B cell (primary cell): Measurements from ENCODE around the gene TNNI3K. TPM values are rescaled to one million over a fixed set of nuclear protein-coding genes. Genes with fewer than 3 reads are reported as not detected.

Experiments used
- ATAC-seq: fragments of 200-7000 bp; cut with Tn5 transposase; one replicate; pipeline ENCODE4 v1.10.0; 2021; ENCODE audit warnings: low read depth, mild to moderate bottlenecking, moderate number of reproducible peaks, moderate library complexity
- CTCF ChIA-PET: fragments of 350-600 bp; sonication (Branson Sonifier 250); formaldehyde crosslinking; loops from one replicate; lab custom pipeline; 2021; ENCODE audit warnings: antibody characterized with exemption, inconsistent platforms; lab: Charles Lee
- POLR2A ChIA-PET: fragments of 350-600 bp; sonication (Branson Sonifier 250); formaldehyde crosslinking; loops from one replicate; lab custom pipeline; 2021; ENCODE audit warnings: antibody characterized with exemption; lab: Charles Lee
- DNase-seq: peaks from one replicate; pipeline ENCODE4 v3.0.0; 2013
- H2AFZ ChIP-seq: 2 replicates; pipeline ENCODE4 v1.6.1; 2012; ENCODE audit warnings: mild to moderate bottlenecking, low read depth, low read length; ENCODE audit not compliant: insufficient read depth, poor library complexity, severe bottlenecking
- H3K27ac ChIP-seq, 2 donors: 1 replicate in 1 of 2; 2 replicates in 1 of 2; pipeline ENCODE4 v1.5.1; 2012 to 2013; ENCODE audit warnings: low read length in 2 of 2, mild to moderate bottlenecking in 2 of 2, moderate library complexity in 1 of 2
- H3K27me3 ChIP-seq, 4 experiments: fragments of 200-600 bp in 1 of 4; sonication (generic) in 1 of 4; replicated peaks in 1 of 4; 1 replicate in 2 of 4; 2 replicates in 2 of 4; pipeline versions ENCODE4 v1.6.1 to v1.7.0; 2013 to 2016; ENCODE audit warnings: low read length in 3 of 4, mild to moderate bottlenecking in 2 of 4, mixed read lengths in 1 of 4, moderate library complexity in 1 of 4; ENCODE audit not compliant: insufficient read depth in 4 of 4, control insufficient read depth in 3 of 4; ENCODE audit errors: control extremely low read depth in 1 of 4
- H3K36me3 ChIP-seq, 2 experiments: replicated peaks in 1 of 2; 1 replicate in 1 of 2; 2 replicates in 1 of 2; pipeline versions ENCODE4 v1.6.1 to v1.7.1; 2013; ENCODE audit warnings: low read length in 1 of 2; ENCODE audit not compliant: insufficient read depth in 2 of 2, control insufficient read depth in 1 of 2; ENCODE audit errors: control extremely low read depth in 1 of 2, extremely low read depth in 1 of 2
- H3K4me1 ChIP-seq, 2 donors: fragments of 200-600 bp in 1 of 2; sonication (generic) in 1 of 2; 1 replicate in 1 of 2; 2 replicates in 1 of 2; pipeline versions ENCODE4 v1.5.1 to v1.6.1; 2013 to 2017; ENCODE audit warnings: low read length in 2 of 2; ENCODE audit not compliant: control insufficient read depth in 2 of 2, insufficient read depth in 2 of 2
- H3K4me2 ChIP-seq: replicated peaks from 2 replicates; pipeline ENCODE3; 2012; ENCODE audit warnings: mild to moderate bottlenecking, low read depth, low read length; ENCODE audit not compliant: poor library complexity, severe bottlenecking
- H3K4me3 ChIP-seq, 5 experiments: fragments of 200-600 bp in 1 of 5; sonication (generic) in 1 of 5; 1 replicate in 3 of 5; 2 replicates in 2 of 5; pipeline versions ENCODE4 v1.5.1 to v1.7.0; 2011 to 2016; ENCODE audit warnings: low read length in 4 of 5, mild to moderate bottlenecking in 4 of 5, low read depth in 2 of 5, control low read depth in 1 of 5, moderate library complexity in 1 of 5; ENCODE audit not compliant: insufficient read depth in 1 of 5; ENCODE audit errors: control extremely low read depth in 1 of 5, extremely low read depth in 1 of 5
- H3K79me2 ChIP-seq: fragments of 200-600 bp; sonication (generic); one replicate; pipeline ENCODE4 v1.6.0; 2016; ENCODE audit warnings: low read length; ENCODE audit not compliant: control insufficient read depth, insufficient read depth
- H3K9ac ChIP-seq: fragments of 200-600 bp; sonication (generic); 2 replicates; pipeline ENCODE4 v1.6.1; 2017; ENCODE audit warnings: mild to moderate bottlenecking, low read length, moderate library complexity
- H3K9me3 ChIP-seq, 3 donors: one replicate each; pipeline versions ENCODE4 v1.6.1 to v1.7.1; 2013; ENCODE audit warnings: low read length in 2 of 3; ENCODE audit not compliant: control insufficient read depth in 2 of 3, insufficient read depth in 1 of 3; ENCODE audit errors: control extremely low read depth in 1 of 3
- H4K20me1 ChIP-seq: 2 replicates; pipeline ENCODE4 v1.6.0; 2012; ENCODE audit warnings: mild to moderate bottlenecking, low read length; ENCODE audit not compliant: insufficient read depth, control insufficient read depth, poor library complexity, severe bottlenecking
- H3K27ac Mint-ChIP-seq: one replicate; pipeline ENCODE4 v1.8.0; 2021; ENCODE audit warnings: mixed read lengths
- H3K27me3 Mint-ChIP-seq: one replicate; pipeline ENCODE4 v1.8.0; 2021; ENCODE audit warnings: mixed read lengths
- H3K4me1 Mint-ChIP-seq: one replicate; pipeline ENCODE4 v1.8.0; 2021; ENCODE audit warnings: mixed read lengths
- H3K4me3 Mint-ChIP-seq: one replicate; pipeline ENCODE4 v1.8.0; 2021; ENCODE audit warnings: mixed read lengths
- H3K9me3 Mint-ChIP-seq: one replicate; pipeline ENCODE4 v1.8.0; 2022; ENCODE audit warnings: mixed read lengths; ENCODE audit not compliant: insufficient read depth
- CTCF ChIP-seq: fragments of 200-600 bp; IDR thresholded peaks from one replicate; pipeline ENCODE4 v1.8.0; 2022; ENCODE audit warnings: antibody characterized with exemption, mild to moderate bottlenecking
- EZH2 ChIP-seq: IDR thresholded peaks from 2 replicates; pipeline ENCODE4 v1.6.1; 2012; ENCODE audit warnings: borderline replicate concordance, low read depth, mild to moderate bottlenecking, moderate library complexity, low read length; ENCODE audit not compliant: insufficient read depth, poor library complexity, severe bottlenecking
- WGBS: methylation state at CpG from one replicate; pipeline ENCODE4 v1.1.5; 2013; ENCODE audit warnings: missing lambda C conversion rate; ENCODE audit not compliant: insufficient coverage; 5-methylcytosine and 5-hydroxymethylcytosine counted together
- intact Hi-C: fragments of 100-400 bp; cut with micrococcal nuclease; formaldehyde crosslinking; loops from one replicate; pipeline ENCODE4 v1.10.0; 2022
- polyA plus RNA-seq: library from polyadenylated mRNA; depleted of rRNA; stranded (reverse); fragments of >200 nt; gene quantifications from 2 replicates; pipeline ENCODE4 v1.2.3, GENCODE V29; 2012
- total RNA-seq, 2 donors: library from RNA; stranded (reverse); fragments of 120-200 nt in 1 of 2; gene quantifications; 1 replicate in 1 of 2; 2 replicates in 1 of 2; pipeline versions ENCODE4 v1.2.3 to v1.2.4, GENCODE V29; 2013 to 2022

The TNNI3K gene
- total and polyA plus RNA-seq, 2 donors (not counting 1 experiment from before 2014, with no cell fraction given), result 0.52 to 3.1 TPM

- intact Hi-C loops, result no loop called here
- ChIA-PET POLR2A (no interaction called here), CTCF (no interaction called here)
- H3K4me3 ChIP-seq, result no peak overlapping the region
- DNase-seq, result no peak
- H3K4me2 ChIP-seq, result no peak overlapping the region
- H3K36me3 ChIP-seq, result no peaks in the 10 kb centered on the region
- no peak overlapping the region for H3K27ac ChIP-seq
- no peak for ATAC-seq
- no peak overlapping the region for H3K4me3 Mint-ChIP-seq
- WGBS, result 85% methylated on average over 3 of the region's 3 CpGs
- H2AFZ ChIP-seq, result no peak overlapping the region
- H3K9me3 Mint-ChIP-seq, result peaks cover 13% of the 10 kb centered on the region
- no peaks in the 10 kb centered on the region for H4K20me1 ChIP-seq
- no peak overlapping the region for H3K9ac ChIP-seq
- no peaks in the 10 kb centered on the region for H3K27me3 ChIP-seq
- peaks cover 2 to 8% (median 3%) of the 10 kb centered on the region in 3 donors for H3K9me3 ChIP-seq
- no peaks in the 10 kb centered on the region for H3K79me2 ChIP-seq
- H3K27ac Mint-ChIP-seq, result no peak overlapping the region
- H3K27me3 Mint-ChIP-seq, result no peaks in the 10 kb centered on the region
- no peaks in the 10 kb centered on the region for H3K4me1 ChIP-seq
- no peak for TF ChIP-seq CTCF
- TF ChIP-seq EZH2, result no peak
- no peaks in the 10 kb centered on the region for H3K4me1 Mint-ChIP-seq
These were observed 11.7 kb upstream of the TNNI3K start for GRCh38 chr1:74223453-74223852.

- Histone ChIP-seq H2AFZ (no peak overlapping the region), H3K36me3 (no peaks in the 10 kb centered on the region), H3K4me1 (no peaks in the 10 kb centered on the region), H3K79me2 (no peaks in the 10 kb centered on the region), H3K9me3 (no peaks in the 10 kb centered on the region), H3K27ac (no peak overlapping the region), H3K4me3 (no peak overlapping the region), H3K4me2 (no peak overlapping the region), H4K20me1 (no peaks in the 10 kb centered on the region), H3K9ac (no peak overlapping the region), H3K27me3 (no peaks in the 10 kb centered on the region)
- POLR2A ChIA-PET, result no interaction called here
- intact Hi-C loops, result no loop called here
- Mint-ChIP-seq H3K27ac (no peak overlapping the region), H3K4me1 (no peaks in the 10 kb centered on the region), H3K4me3 (no peak overlapping the region), H3K27me3 (no peaks in the 10 kb centered on the region), H3K9me3 (no peaks in the 10 kb centered on the region)
- DNase-seq (no peak), ATAC-seq (no peak)
- TF ChIP-seq EZH2 (no peak), CTCF (no peak)
- WGBS, result 100% methylated on average over 2 of the region's 3 CpGs
- CTCF ChIA-PET, result no interaction called here
These were observed 1.3 kb downstream of the TNNI3K start for GRCh38 chr1:74236440-74236839.
